Choroid plexus epithelial cell (primary cell): ENCODE results near the gene SLC38A5.

Experiments used
- DNase-seq: peaks from one replicate; pipeline ENCODE4 v3.0.0-alpha.2; 2010; ENCODE audit warnings: low read depth
- H3K4me3 ChIP-seq: 2 replicates; pipeline ENCODE4 v1.5.1; 2011; ENCODE audit warnings: low read depth, mild to moderate bottlenecking, control low read depth, low read length, moderate library complexity
- CTCF ChIP-seq: conservative IDR thresholded peaks from 2 replicates; pipeline ENCODE4 v1.5.1; 2011; ENCODE audit warnings: low read depth, mild to moderate bottlenecking, control low read depth, inconsistent platforms, low read length, moderate library complexity

The SLC38A5 gene

GRCh38 chrX:48482526-48482925 is 12.5 kb upstream of the SLC38A5 start:
- DNase-seq: no peak
- no peak overlapping the region for H3K4me3 ChIP-seq
- TF ChIP-seq CTCF: no peak

- no peak for TF ChIP-seq CTCF
- DNase-seq: no peak
- no peak overlapping the region for H3K4me3 ChIP-seq
Measured at GRCh38 chrX:48480583-48480982, 10.5 kb upstream of the SLC38A5 start.

GRCh38 chrX:48480142-48480541 is 10.1 kb upstream of the SLC38A5 start:
- no peak for TF ChIP-seq CTCF
- no peak for DNase-seq
- H3K4me3 ChIP-seq: no peak overlapping the region

- TF ChIP-seq CTCF: no peak
- H3K4me3 ChIP-seq: no peak overlapping the region
- DNase-seq: no peak
Measured at GRCh38 chrX:48478806-48479205, 8.7 kb upstream of the SLC38A5 start.

GRCh38 chrX:48477960-48478755 is 8.1 kb upstream of the SLC38A5 start:
- no peak overlapping the region for H3K4me3 ChIP-seq
- TF ChIP-seq CTCF: no peak
- no peak for DNase-seq

- DNase-seq: no peak
- H3K4me3 ChIP-seq: peak overlapping the region; percentile 80
- no peak for TF ChIP-seq CTCF
Measured at GRCh38 chrX:48476919-48477318, 6.9 kb upstream of the SLC38A5 start.
